Keratinocyte (primary cell): Measurements from ENCODE around the gene KCNB1.

Source experiments
- EZH2 ChIP-seq: IDR thresholded peaks from one replicate; pipeline ENCODE4 v1.6.1; 2012; ENCODE audit warnings: inconsistent platforms, mild to moderate bottlenecking, low read length, moderate library complexity
- TF ChIP-seq, protein P1 (sequence below), 3 experiments: IDR thresholded peaks in 1 of 3; conservative IDR thresholded peaks in 1 of 3; optimal IDR thresholded peaks in 1 of 3; 2 replicates in 2 of 3; 3 replicates in 1 of 3; pipeline versions ENCODE3 to v1.5.1; 2011; ENCODE audit warnings: low read length in 3 of 3, mild to moderate bottlenecking in 3 of 3, moderate library complexity in 2 of 3, control low read depth in 1 of 3, inconsistent platforms in 1 of 3; ENCODE audit not compliant: insufficient read depth in 2 of 3; ENCODE audit errors: extremely low read depth in 1 of 3

DNA sequence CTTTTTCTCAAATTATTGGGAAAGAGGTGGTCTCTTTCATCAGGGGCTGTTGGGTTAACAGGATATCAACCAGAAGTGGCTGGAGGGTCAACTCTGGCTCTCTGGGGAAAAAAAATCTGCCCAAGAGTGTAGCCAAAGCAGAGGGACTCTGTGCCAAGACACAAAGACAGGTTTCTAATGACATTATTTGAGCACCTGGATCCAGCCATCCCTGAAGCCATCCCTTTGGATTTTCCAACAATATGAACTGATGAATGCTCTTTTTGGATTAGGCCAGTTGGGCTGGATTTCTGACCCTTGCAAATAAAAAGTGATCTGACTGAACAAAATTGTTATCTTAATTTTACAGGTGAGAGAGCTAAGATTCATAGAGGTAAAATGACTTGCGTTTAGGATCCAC is 88.7 kb downstream of the KCNB1 start:
- TF ChIP-seq, protein P1, sequence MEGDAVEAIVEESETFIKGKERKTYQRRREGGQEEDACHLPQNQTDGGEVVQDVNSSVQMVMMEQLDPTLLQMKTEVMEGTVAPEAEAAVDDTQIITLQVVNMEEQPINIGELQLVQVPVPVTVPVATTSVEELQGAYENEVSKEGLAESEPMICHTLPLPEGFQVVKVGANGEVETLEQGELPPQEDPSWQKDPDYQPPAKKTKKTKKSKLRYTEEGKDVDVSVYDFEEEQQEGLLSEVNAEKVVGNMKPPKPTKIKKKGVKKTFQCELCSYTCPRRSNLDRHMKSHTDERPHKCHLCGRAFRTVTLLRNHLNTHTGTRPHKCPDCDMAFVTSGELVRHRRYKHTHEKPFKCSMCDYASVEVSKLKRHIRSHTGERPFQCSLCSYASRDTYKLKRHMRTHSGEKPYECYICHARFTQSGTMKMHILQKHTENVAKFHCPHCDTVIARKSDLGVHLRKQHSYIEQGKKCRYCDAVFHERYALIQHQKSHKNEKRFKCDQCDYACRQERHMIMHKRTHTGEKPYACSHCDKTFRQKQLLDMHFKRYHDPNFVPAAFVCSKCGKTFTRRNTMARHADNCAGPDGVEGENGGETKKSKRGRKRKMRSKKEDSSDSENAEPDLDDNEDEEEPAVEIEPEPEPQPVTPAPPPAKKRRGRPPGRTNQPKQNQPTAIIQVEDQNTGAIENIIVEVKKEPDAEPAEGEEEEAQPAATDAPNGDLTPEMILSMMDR (optimal IDR thresholded peaks at IDR 0.05 in 1 of 3, IDR thresholded peaks at IDR 0.05 in 1 of 3, conservative IDR thresholded peaks at IDR 0.05 in 1 of 3; ENCODE audit: extremely low read depth in 1 of 3, insufficient read depth in 2 of 3, low read length in 3 of 3): no peak
- TF ChIP-seq EZH2: no peak
